ENCODE results near the gene COQ3.

The COQ3 gene

GRCh38 chr6:99393698-99394531 is at the start of gene COQ3:
COQ3 (minus strand) TSS chr6:99394195; CDS start chr6:99394179, 16 bp downstream.
- peak; percentile 92 for DNase-seq (ENCODE audit: low read depth, low spot score)

- peak; percentile 41 for DNase-seq (ENCODE audit: low read depth, low spot score)
These were observed 40.9 kb upstream of the COQ3 start for GRCh38 chr6:99434702-99435530.

- DNase-seq (ENCODE audit: low read depth, low spot score) = peak; percentile 18
These were observed 38.9 kb upstream of the COQ3 start for GRCh38 chr6:99432877-99433276.

GRCh38 chr6:99431901-99432300 is 37.9 kb upstream of the COQ3 start:
- no peak for DNase-seq (ENCODE audit: low read depth, low spot score)

- DNase-seq (ENCODE audit: low read depth, low spot score) = no peak
These were observed 34.0 kb upstream of the COQ3 start for GRCh38 chr6:99427988-99428387.

GRCh38 chr6:99426451-99426757 is 32.4 kb upstream of the COQ3 start:
- DNase-seq (ENCODE audit: low read depth, low spot score) = peak; percentile 11

GRCh38 chr6:99425647-99426450 is 31.9 kb upstream of the COQ3 start:
- peak; percentile 82 for DNase-seq (ENCODE audit: low read depth, low spot score)

GRCh38 chr6:99424761-99425646 is 31.0 kb upstream of the COQ3 start, which contains the start of gene PNISR:
PNISR (minus strand) TSS chr6:99425308; CDS start chr6:99414659, 10,649 bp downstream.
- DNase-seq (ENCODE audit: low read depth, low spot score) = peak; percentile 98

- DNase-seq (ENCODE audit: low read depth, low spot score) = no peak
These were observed 30.0 kb upstream of the COQ3 start for GRCh38 chr6:99424022-99424421.

- no peak for DNase-seq (ENCODE audit: low read depth, low spot score)
These were observed 28.9 kb upstream of the COQ3 start for GRCh38 chr6:99422912-99423311.

GRCh38 chr6:99416892-99417767 is 23.1 kb upstream of the COQ3 start:
- DNase-seq (ENCODE audit: low read depth, low spot score) = no peak

- DNase-seq (ENCODE audit: low read depth, low spot score) = no peak
These were observed 22.2 kb upstream of the COQ3 start for GRCh38 chr6:99416226-99416625.

- no peak for DNase-seq (ENCODE audit: low read depth, low spot score)
These were observed 21.5 kb upstream of the COQ3 start for GRCh38 chr6:99415446-99415845.

- peak; percentile 20 for DNase-seq (ENCODE audit: low read depth, low spot score)
These were observed 18.1 kb upstream of the COQ3 start for GRCh38 chr6:99412065-99412464.

- DNase-seq (ENCODE audit: low read depth, low spot score) = no peak
These were observed 15.7 kb upstream of the COQ3 start for GRCh38 chr6:99409672-99410071.

GRCh38 chr6:99407076-99407475 is 13.1 kb upstream of the COQ3 start:
- DNase-seq (ENCODE audit: low read depth, low spot score) = no peak

GRCh38 chr6:99402448-99402847 is 8.5 kb upstream of the COQ3 start:
- no peak for DNase-seq (ENCODE audit: low read depth, low spot score)

- DNase-seq (ENCODE audit: low read depth, low spot score) = no peak
These were observed 3.3 kb upstream of the COQ3 start for GRCh38 chr6:99397287-99397686.

GRCh38 chr6:99393366-99393697 is 663 bp downstream of the COQ3 start:
- no peak for DNase-seq (ENCODE audit: low read depth, low spot score)

GRCh38 chr6:99390896-99391295 is 3.1 kb downstream of the COQ3 start:
- no peak for DNase-seq (ENCODE audit: low read depth, low spot score)
